GM12874 (cell line): ENCODE measurements around the gene SELENOW.

Experiments used
- TF ChIP-seq, protein P1 (sequence below): IDR thresholded peaks from 2 replicates; pipeline ENCODE4 v1.5.1; 2011; ENCODE audit warnings: low read depth, mild to moderate bottlenecking, control low read depth, low read length, moderate library complexity; ENCODE audit not compliant: insufficient read depth

SELENOW gene

DNA sequence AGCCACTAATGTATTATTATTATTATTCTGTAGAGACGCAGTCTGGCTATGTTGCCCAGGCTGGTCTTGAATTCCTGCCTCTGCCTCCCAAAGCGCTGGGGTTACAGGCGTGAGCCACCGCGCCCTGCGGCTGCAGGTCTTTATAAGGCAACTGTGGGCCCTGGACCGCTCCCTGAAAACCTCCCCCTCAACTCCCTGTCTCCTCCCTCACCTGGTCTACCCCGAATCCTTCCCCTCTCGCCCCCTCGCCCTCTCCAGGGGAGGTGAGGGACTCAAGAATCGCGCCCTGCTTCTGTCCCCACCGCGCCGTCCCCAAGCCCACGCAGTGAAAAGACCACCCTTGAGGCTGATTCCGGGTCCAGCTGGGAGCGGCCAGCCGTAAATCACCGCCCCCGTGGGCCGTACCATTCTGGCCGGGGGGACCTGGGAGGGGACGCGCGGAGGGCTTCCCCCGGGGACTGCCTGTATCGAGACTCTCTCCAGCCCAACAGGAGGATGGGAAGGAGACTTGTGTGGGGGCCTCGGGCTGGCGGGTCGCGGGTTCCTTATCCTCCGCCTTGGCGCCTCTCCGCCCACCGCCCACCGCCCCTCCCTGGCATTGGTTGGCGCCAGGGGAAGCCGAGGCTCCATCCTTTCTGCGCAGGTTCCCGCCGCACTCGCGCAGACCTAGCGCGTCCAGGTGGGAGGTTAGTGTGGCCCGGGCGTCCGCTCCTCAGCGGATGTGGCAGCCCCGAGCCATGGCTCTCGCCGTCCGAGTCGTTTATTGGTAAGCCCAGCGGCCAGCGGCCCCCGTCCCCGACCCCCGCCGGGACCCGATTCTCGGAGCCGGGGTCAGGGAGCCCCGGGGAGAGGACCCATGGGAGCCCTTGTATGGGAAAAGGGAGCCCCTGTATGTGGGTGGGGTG is at the start of gene SELENOW:
Gene SELENOW (plus strand): TSS at position 655 of the 905 bp plus-strand sequence. CDS start 83 bp downstream, at position 738.
- TF ChIP-seq, protein P1, sequence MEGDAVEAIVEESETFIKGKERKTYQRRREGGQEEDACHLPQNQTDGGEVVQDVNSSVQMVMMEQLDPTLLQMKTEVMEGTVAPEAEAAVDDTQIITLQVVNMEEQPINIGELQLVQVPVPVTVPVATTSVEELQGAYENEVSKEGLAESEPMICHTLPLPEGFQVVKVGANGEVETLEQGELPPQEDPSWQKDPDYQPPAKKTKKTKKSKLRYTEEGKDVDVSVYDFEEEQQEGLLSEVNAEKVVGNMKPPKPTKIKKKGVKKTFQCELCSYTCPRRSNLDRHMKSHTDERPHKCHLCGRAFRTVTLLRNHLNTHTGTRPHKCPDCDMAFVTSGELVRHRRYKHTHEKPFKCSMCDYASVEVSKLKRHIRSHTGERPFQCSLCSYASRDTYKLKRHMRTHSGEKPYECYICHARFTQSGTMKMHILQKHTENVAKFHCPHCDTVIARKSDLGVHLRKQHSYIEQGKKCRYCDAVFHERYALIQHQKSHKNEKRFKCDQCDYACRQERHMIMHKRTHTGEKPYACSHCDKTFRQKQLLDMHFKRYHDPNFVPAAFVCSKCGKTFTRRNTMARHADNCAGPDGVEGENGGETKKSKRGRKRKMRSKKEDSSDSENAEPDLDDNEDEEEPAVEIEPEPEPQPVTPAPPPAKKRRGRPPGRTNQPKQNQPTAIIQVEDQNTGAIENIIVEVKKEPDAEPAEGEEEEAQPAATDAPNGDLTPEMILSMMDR, result no peak

DNA sequence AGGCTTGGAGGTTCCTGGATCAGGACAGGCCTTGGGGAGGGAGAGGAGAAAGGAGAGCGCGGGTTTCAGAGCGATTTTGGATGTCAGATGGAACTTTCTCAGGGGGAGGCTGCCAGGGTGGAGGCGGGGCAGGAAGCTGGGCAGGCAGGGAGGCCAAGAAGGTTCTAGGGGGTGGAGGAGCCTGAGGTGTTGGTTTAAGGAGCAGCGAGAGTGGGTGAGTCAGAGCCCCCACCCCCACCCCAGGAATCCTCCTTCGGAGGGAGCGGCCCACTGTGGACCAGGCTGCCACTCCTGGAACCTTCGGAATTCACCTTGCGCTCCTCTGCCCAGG is 49.1 kb upstream of the SELENOW start:
- TF ChIP-seq, protein P1, result no peak

DNA sequence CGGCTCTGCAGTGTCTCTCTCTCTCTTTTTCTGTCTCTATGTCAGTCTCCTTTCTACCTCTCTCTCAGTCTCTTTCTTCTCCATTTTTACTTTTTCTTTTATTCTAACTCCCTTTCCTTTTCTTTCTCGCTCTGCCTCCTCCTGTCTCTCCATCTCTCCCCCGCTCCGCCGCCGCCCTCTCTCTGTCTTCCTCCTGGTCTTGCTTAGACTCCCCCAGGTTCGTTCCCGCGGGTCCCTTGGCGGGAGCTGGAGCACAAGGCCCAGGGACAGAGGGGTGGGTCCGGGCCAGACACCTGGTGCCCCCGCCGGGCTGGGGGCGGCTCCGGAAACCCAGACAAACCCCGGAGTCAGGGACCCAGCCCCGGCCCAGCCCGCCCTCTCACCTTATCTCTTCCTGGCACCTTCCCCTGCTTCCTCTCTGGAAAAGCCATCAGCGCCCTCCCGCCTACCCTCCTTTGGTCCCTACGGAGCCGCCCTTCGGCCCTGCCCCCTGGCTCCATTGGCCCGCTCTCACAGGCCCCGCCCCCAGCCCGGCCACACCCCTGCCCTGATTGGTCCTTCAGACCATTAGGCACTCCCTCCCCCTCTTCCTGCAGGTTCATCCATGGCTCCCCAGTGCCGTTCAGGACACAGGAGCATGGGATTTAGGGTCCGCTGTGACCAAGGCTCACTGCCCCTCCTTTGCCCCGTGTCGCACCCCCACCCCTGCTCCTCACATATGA is 48.5 kb upstream of the SELENOW start:
- TF ChIP-seq, protein P1, result no peak

DNA sequence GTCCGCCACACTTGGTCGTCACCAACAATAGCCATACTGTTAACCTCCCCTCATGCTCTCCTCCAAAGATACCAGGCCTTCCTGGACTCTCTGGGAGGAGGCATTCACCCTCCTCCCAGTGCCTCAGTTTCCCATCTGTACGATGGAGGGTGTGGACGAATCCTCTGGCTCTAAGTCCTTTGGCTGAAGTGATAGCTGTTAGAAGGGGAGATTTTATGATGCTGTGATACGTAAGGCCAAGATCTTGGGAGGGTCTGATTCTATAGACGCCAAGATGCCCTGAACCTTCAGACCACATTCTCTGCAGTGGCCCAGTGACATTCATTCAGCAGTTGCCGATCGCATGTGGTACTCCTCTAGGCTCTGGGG is 48.0 kb upstream of the SELENOW start:
- TF ChIP-seq, protein P1, result no peak

DNA sequence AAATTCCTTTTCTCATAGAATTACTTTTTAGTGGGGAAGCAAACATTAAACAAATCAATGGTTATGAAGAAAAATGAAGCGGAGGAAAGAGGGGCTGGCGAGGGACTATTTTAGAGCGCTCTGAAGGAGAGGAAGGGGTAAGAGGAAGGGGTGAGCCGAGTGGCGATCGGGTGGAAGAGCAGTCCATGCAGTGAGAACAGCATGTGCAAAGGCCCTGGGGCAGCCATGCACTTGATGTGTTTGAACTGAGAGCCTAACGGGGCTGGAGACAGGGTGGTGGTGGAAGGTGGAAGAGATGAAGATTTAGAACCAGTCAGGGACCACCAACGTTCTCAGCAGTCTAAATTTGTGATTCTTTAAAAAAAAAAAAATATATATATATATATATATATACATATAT is 47.6 kb upstream of the SELENOW start:
- TF ChIP-seq, protein P1, result no peak

DNA sequence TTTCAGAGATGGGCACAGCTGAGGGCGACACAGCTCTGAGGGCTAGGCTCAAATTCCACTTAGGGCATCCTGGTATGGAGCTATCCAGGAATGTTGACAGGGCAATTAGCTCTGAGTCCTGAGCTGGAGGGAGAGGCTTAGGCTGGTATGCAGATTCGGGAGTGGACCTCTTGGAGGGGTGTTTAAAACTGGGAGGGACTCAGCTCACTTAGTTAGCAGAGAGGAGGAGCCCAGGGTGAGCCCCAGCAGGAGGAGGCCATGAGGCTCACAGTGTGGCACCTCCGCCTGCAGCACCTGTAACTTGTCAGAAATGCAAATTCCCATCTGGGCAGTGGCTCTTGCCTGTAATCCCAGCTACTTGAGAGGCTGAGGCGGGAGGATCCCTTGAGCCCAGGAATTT is 43.4 kb upstream of the SELENOW start:
- TF ChIP-seq, protein P1, result no peak

DNA sequence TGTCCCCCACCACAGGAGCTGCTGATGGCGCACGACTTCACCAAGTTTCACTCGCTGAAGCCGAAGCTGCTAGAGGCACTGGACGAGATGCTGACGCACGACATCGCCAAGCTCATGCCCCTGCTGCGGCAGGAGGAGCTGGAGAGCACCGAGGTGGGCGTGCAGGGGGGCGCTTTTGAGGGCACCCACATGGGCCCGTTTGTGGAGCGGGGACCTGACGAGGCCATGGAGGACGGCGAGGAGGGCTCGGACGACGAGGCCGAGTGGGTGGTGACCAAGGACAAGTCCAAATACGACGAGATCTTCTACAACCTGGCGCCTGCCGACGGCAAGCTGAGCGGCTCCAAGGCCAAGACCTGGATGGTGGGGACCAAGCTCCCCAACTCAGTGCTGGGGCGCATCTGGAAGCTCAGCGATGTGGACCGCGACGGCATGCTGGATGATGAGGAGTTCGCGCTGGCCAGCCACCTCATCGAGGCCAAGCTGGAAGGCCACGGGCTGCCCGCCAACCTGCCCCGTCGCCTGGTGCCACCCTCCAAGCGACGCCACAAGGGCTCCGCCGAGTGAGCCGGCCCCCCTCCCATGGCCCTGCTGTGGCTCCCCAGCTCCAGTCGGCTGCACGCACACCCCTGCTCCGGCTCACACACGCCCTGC is 37.5 kb upstream of the SELENOW start:
- TF ChIP-seq, protein P1, result no peak
